HG03139 (cell line): Measurements from ENCODE around the gene AKAP6.

Source experiments
- ATAC-seq: cut with Tn5 transposase; IDR thresholded peaks from one replicate; pipeline ENCODE4 v1.9.1; 2021; ENCODE audit not compliant: unreplicated experiment

The AKAP6 gene

DNA sequence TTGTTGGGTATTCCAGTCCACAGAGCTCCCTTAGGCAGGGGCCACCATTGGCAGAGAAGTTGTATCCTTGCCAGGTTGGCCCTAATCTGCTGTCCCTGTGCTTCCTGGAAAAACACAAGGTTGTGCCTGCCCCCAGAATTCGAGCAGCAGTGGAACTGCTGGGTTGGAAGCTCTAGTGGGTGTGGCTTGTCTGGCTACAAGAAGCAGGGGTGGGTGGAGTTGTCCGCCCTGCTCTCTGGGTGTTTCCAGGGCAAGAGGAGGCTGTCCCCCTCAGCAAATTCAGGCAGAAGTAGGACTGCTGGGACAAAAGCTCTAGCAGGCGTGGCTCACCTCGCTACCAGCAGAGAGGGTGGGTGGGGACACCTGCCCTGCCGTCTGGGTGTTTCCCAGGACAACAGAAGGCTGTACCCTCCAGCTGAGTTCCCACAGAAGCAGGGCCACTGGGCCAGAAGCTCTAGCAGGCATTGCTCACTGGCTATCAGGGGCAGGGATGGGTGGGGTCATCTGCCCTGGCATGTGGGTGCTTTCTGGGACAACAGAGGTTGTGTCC, 536.8 kb downstream of the AKAP6 start:
- ATAC-seq: no peak

- no peak for ATAC-seq
Measured at GRCh38 chr14:32883188-32883587, 554.1 kb downstream of the AKAP6 start.
